ENCODE measurements around the gene RHOB.
A peak's percentile ranks its signal among the peaks of the same experiment; 100 is the strongest.

RHOB gene

GRCh38 chr2:20446917-20447436 lies at the start of gene RHOB:
Gene RHOB, plus strand, starts transcription at chr2:20447074. Its CDS starts 392 bp downstream, at chr2:20447466.
- H3K27ac ChIP-seq: peak within 1 kb of the TSS; percentile 77 to 95 (median 89)
- no peaks in the 10 kb centered on the region for H3K9me3 ChIP-seq (replicated peaks in 1 of 11)
- peaks cover 9 to 58% (median 51%) of the 10 kb centered on the region in 11 experiments; a peak in 21 of 22 replicates for H3K27me3 ChIP-seq
- H3K4me2 ChIP-seq: peak within 1 kb of the TSS; percentile 95 to 100 (median 98)
- peaks cover 22 to 41% (median 29%) of the 10 kb centered on the region in 10 experiments for H3K4me1 ChIP-seq
- peak within 1 kb of the TSS; percentile 76 to 98 (median 90) for H3K9ac ChIP-seq
- peak within 1 kb of the TSS; percentile 69 to 90 (median 77) for H3K4me3 ChIP-seq
- no peak for TF ChIP-seq Cebpa-rat (IDR thresholded peaks at IDR 0.05)
- peaks cover 17 to 47% (median 37%) of the 10 kb centered on the region in 11 experiments for H4K20me1 ChIP-seq
- peaks cover 0 to 14% (median 0%) of the 10 kb centered on the region in 11 experiments; a peak in 4 of 22 replicates for H3K36me3 ChIP-seq

- H3K4me2 ChIP-seq: no peak overlapping the region
- TF ChIP-seq Cebpa-rat (IDR thresholded peaks at IDR 0.05): no peak
Observed at GRCh38 chr2:20397811-20398447, 48.9 kb upstream of the RHOB start.

GRCh38 chr2:20398956-20399567 lies 47.8 kb upstream of the RHOB start:
- H3K4me3 ChIP-seq: no peak overlapping the region
- H4K20me1 ChIP-seq: no peaks in the 10 kb centered on the region
- no peaks in the 10 kb centered on the region for H3K36me3 ChIP-seq
- H3K4me2 ChIP-seq: no peak overlapping the region
- no peaks in the 10 kb centered on the region for H3K9me3 ChIP-seq (replicated peaks in 1 of 11)
- H3K4me1 ChIP-seq: no peaks in the 10 kb centered on the region
- H3K27me3 ChIP-seq: no peaks in the 10 kb centered on the region
- no peak overlapping the region for H3K27ac ChIP-seq
- no peak for TF ChIP-seq Cebpa-rat (IDR thresholded peaks at IDR 0.05)
- H3K9ac ChIP-seq: no peak overlapping the region

More at GRCh38 chr2:20397811-20398447, 48.9 kb upstream of the RHOB start:
- Histone ChIP-seq H3K27me3 (no peaks in the 10 kb centered on the region), H4K20me1 (no peaks in the 10 kb centered on the region), H3K4me1 (no peaks in the 10 kb centered on the region), H3K4me3 (no peak overlapping the region), H3K27ac (no peak overlapping the region), H3K9ac (no peak overlapping the region), H3K36me3 (no peaks in the 10 kb centered on the region), H3K9me3 (replicated peaks in 1 of 11) (no peaks in the 10 kb centered on the region)

GRCh38 chr2:20400306-20400705 lies 46.6 kb upstream of the RHOB start:
- Histone ChIP-seq H3K9ac (no peak overlapping the region), H3K27me3 (no peaks in the 10 kb centered on the region), H3K36me3 (no peaks in the 10 kb centered on the region), H3K4me2 (no peak overlapping the region), H3K9me3 (replicated peaks in 1 of 11) (no peaks in the 10 kb centered on the region), H3K4me1 (no peaks in the 10 kb centered on the region), H3K4me3 (no peak overlapping the region), H4K20me1 (no peaks in the 10 kb centered on the region), H3K27ac (no peak overlapping the region)
- TF ChIP-seq Cebpa-rat (IDR thresholded peaks at IDR 0.05): no peak

- H3K9me3 ChIP-seq (replicated peaks in 1 of 11): no peaks in the 10 kb centered on the region
- no peak for TF ChIP-seq Cebpa-rat (IDR thresholded peaks at IDR 0.05)
- H4K20me1 ChIP-seq: no peaks in the 10 kb centered on the region
- H3K9ac ChIP-seq: no peak overlapping the region
- H3K4me1 ChIP-seq: no peaks in the 10 kb centered on the region
- no peak overlapping the region for H3K4me2 ChIP-seq
- H3K36me3 ChIP-seq: no peaks in the 10 kb centered on the region
- H3K4me3 ChIP-seq: no peak overlapping the region
- H3K27ac ChIP-seq: no peak overlapping the region
- H3K27me3 ChIP-seq: no peaks in the 10 kb centered on the region
Observed at GRCh38 chr2:20400787-20401488, 45.9 kb upstream of the RHOB start.

GRCh38 chr2:20401489-20401835 lies 45.4 kb upstream of the RHOB start:
- no peak for TF ChIP-seq Cebpa-rat (IDR thresholded peaks at IDR 0.05)
- Histone ChIP-seq H4K20me1 (no peaks in the 10 kb centered on the region), H3K4me3 (no peak overlapping the region), H3K27me3 (no peaks in the 10 kb centered on the region), H3K9ac (no peak overlapping the region), H3K27ac (no peak overlapping the region), H3K4me2 (no peak overlapping the region), H3K9me3 (replicated peaks in 1 of 11) (no peaks in the 10 kb centered on the region), H3K4me1 (no peaks in the 10 kb centered on the region), H3K36me3 (no peaks in the 10 kb centered on the region)

- H3K36me3 ChIP-seq: no peaks in the 10 kb centered on the region
- no peak for TF ChIP-seq Cebpa-rat (IDR thresholded peaks at IDR 0.05)
- no peak overlapping the region for H3K9ac ChIP-seq
- no peaks in the 10 kb centered on the region for H4K20me1 ChIP-seq
- H3K4me2 ChIP-seq: no peak overlapping the region
- H3K4me1 ChIP-seq: no peaks in the 10 kb centered on the region
- H3K9me3 ChIP-seq (replicated peaks in 1 of 11): peaks cover 10 to 17% (median 12%) of the 10 kb centered on the region in 11 experiments
- H3K4me3 ChIP-seq: no peak overlapping the region
- no peak overlapping the region for H3K27ac ChIP-seq
- no peaks in the 10 kb centered on the region for H3K27me3 ChIP-seq
Observed at GRCh38 chr2:20403774-20404312, 43.0 kb upstream of the RHOB start.

- Histone ChIP-seq H3K4me3 (no peak overlapping the region), H3K27me3 (no peaks in the 10 kb centered on the region), H3K4me2 (no peak overlapping the region), H3K36me3 (no peaks in the 10 kb centered on the region; a peak in 1 of 22 replicates), H3K9me3 (replicated peaks in 1 of 11) (peaks cover 21 to 28% (median 23%) of the 10 kb centered on the region in 11 experiments), H4K20me1 (no peaks in the 10 kb centered on the region), H3K27ac (no peak overlapping the region), H3K9ac (no peak overlapping the region), H3K4me1 (no peaks in the 10 kb centered on the region)
- TF ChIP-seq Cebpa-rat (IDR thresholded peaks at IDR 0.05): no peak
Observed at GRCh38 chr2:20404950-20405349, 41.9 kb upstream of the RHOB start.

- H3K36me3 ChIP-seq: peaks cover 0 to 6% (median 0%) of the 10 kb centered on the region in 11 experiments; a peak in 1 of 22 replicates
Observed at GRCh38 chr2:20409039-20409438, 37.8 kb upstream of the RHOB start.

More at GRCh38 chr2:20409039-20409438, 37.8 kb upstream of the RHOB start:
- Histone ChIP-seq H3K9me3 (replicated peaks in 1 of 11) (peaks cover 31 to 60% (median 37%) of the 10 kb centered on the region in 11 experiments), H3K4me1 (peaks cover 0 to 22% (median 3%) of the 10 kb centered on the region in 10 experiments; a peak in 7 of 20 replicates), H3K27ac (no peak overlapping the region), H3K9ac (no peak overlapping the region), H3K27me3 (no peaks in the 10 kb centered on the region), H3K4me2 (no peak overlapping the region), H3K4me3 (no peak overlapping the region), H4K20me1 (no peaks in the 10 kb centered on the region)
- no peak for TF ChIP-seq Cebpa-rat (IDR thresholded peaks at IDR 0.05)

Data from BLaER1 treated with 17β-estradiol and CSF1 and Interleukin-3, amounts not matched to agents 10 nM and 100 nM (cell line).